NCI-H2196 treated with DMSO at 0.1 percent for 48 hours (cell line): Measurements from ENCODE around the gene P2RX5.

ENCODE experiments used
- DNase-seq: peaks from one replicate; lab custom pipeline; 2025; ENCODE audit not compliant: unreplicated experiment; lab: John Stamatoyannopoulos, UW

P2RX5 gene

GRCh38 chr17:3681565-3681964 is 14.4 kb downstream of the P2RX5 start:
- DNase-seq: no peak

GRCh38 chr17:3681057-3681456 is 14.9 kb downstream of the P2RX5 start:
- DNase-seq: no peak

GRCh38 chr17:3679531-3680126 is 16.3 kb downstream of the P2RX5 start:
- no peak for DNase-seq

- DNase-seq: no peak
Observed at GRCh38 chr17:3678821-3679530, 17.0 kb downstream of the P2RX5 start.

GRCh38 chr17:3678095-3678820 is 17.7 kb downstream of the P2RX5 start:
- no peak for DNase-seq

DNA sequence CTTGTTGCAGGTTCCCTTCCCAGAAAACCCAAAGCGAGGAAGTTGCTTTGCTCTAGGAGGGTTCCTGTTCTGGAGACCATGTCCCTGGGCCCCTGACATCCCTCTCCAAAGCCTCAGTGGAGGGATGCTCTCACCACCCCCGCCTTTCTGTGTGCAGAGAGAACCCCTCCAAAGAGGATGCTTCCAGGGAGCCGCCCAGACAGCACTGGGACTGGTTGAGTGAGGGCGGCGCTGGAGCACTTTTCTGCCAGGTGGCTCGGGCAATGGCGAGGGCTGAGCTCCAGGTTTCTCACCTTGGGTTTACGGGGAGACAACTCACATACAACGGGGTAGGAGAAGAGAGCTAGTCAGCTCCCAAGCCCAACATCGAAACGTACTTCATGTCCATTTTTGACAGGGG is 20.1 kb downstream of the P2RX5 start:
- DNase-seq: no peak

DNA sequence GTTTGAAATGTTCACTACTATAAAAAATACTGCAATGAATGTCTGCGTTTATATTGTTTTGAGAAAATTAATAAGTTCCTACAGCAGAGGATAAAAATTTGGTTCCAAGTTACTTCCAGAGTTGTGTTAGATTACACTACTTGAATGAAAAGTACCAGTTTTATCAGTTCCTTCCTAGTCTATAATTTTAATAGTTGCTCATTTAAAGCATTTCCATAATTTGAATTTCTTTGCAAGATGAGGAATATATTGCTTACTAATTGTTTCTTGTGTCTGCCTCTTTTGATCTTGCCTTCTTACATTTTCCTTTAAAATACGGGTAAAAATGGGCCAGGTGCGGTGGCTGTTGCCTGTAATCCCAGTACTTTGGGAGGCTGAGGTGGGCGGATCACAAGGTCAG is 23.4 kb downstream of the P2RX5 start:
- no peak for DNase-seq

GRCh38 chr17:3669548-3669947 is 26.4 kb downstream of the P2RX5 start:
- DNase-seq: no peak

DNA sequence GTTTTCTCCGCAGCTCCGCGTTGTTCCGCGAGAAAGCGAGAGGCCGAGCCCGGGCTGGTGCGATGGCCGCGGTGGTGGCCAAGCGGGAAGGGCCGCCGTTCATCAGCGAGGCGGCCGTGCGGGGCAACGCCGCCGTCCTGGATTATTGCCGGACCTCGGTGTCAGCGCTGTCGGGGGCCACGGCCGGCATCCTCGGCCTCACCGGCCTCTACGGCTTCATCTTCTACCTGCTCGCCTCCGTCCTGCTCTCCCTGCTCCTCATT is 26.9 kb downstream of the P2RX5 start:
- no peak for DNase-seq

DNA sequence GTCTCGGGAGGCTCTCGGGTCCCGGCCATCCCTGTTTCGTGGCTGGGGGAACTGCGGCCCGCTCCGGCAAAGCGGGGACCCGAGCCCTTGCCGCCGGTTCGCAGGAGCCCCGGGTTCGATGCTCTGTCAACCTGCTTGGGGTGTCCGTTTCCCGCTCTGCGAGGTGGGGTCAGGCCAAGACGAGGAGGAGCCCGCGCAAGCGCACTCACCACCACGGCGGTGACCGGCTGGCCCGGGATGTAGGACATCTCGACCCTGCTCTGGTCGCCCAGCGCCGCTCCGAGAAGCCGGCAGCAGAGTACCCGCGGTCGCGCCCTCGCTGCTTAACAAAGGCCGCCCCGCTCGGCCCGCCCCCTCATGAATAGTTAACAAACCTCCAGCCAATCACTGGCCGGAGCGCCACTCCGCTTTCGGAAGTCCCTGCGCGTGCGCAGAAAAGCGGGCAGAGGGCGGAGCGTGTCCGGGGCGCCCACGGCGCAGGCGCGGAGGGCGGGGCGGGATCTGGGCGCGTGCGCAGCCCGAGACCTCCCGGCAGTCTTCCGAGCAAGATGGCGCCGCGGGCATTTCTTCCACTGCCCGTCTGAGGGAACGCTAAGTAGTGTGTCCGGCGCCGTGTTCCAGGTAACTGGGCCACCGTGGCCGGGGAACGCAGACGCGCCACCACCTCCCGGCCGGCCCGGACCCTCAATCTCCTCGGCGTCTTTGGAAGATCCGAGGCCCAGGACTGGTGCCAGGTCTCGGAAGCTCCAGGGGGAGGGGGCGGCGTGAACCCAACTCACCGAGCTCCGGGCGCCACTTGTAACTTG is 27.5 kb downstream of the P2RX5 start, which contains the start of the genes EMC6 and TAX1BP3:
Gene EMC6, plus strand, starts transcription at position 534 of the 806 bp plus-strand sequence. CDS start 335 bp downstream, outside the sequence.
Gene TAX1BP3, minus strand, starts transcription at position 300 of the 806 bp plus-strand sequence. Its CDS starts 52 bp downstream, at position 248.
- DNase-seq: peak; percentile 66

DNA sequence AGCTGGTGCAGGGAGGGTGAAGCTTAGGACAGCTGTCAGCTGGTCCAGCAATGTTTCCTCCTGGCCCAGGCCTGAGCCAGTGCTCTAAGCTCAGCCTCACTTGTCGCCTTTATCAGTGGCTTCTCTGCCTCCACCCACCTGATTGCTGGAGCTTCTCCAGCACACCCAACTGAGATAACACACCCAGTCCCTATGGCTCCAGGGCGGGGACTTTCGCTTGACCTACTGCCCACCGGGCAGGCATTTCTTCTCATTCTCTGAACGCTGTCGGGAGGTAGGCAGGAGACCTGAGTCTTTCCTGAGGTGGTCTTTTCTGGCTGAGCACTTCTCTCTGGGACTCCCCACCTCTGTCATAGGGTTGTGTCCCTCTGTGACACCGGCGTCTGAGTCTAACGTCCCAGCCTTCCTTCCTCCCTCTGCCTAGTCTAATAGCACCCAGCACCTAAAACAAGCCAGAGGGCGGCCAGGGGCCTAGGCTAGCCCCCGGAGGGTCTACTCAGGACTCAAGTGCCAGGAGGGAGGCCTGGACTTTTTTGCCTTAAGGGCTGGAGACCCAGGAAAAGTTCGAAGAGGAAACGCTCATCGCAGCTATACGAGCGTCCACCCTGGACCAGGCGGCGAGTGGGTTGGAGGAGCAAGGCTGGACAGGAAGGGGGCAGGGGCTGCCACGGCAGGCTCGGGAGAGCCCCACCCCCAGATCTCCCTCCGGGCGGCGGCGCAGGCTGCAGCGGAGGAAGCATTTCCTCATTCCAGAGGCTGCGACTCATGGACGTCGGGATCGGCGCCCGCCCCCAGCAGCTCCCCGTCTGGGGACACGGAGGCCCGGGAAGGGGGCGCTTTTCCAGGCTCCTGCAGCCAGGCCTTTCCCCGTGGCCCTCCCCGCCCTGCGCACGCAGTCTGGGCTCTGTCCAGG is 28.3 kb downstream of the P2RX5 start:
- no peak for DNase-seq

DNA sequence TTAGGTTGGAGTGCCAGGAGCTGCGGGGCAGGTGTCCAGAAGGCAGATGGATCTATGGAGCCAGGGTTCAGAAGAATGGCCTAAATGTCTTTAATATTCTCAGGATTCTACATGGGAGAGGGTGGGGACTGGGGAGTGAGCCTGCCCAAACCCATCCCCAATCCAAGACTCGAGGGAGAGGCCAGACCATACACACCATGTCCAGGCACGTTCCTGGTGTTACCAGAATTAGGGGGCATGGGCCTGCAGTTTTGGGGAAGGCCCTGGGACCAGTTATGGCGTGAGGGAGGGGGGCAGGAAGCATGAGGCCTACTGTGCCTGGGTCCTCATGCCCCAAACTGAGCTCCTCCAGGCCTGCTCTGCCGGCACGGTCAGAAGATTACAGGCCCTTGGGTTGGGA is 29.4 kb downstream of the P2RX5 start:
- no peak for DNase-seq

- DNase-seq: no peak
Observed at GRCh38 chr17:3665834-3666233, 30.1 kb downstream of the P2RX5 start.

DNA sequence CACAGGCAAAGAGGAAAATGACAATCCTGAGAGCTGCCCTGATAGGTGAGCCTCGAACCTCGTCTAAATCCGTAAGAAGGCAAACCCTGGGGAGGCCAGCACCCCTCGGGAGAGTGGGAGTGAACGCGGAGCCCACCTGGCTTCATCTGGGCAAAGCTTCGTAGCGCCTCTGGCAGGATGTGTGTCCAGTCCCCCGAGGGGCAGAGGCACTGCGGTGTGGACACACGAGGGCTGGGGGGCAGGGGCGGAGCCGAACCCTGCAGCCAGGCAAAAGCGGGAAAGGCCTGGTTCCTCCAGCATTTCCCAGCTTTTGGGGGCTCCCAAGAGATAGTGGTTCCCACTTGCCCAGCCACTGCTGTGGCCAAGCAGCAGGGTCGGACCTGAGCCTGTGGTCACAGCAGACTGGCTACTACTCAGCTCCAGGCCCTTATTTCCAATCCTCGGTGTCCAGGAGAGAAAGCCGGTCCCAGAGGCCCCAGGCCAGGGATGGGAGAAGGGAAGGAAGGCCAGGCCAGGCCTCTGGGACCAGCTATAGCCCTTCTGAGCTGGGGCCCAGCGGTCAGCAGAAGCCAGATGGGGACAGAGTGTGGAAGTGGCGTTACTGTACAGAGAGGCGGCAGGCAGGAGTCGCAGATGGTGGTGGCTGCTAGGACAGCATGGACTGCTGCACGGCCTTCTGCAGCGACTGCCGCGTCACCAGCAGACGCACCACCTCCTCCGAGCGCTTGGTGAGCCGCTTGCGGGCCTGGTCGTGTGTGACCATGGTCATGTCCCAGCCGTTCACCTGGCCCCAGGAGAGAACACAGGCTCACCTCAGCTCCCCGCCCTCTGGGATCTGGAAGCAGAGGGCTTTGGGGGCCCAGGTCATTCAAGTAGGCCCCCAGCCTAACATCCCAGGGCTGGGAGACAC is 32.6 kb downstream of the P2RX5 start:
- no peak for DNase-seq

DNA sequence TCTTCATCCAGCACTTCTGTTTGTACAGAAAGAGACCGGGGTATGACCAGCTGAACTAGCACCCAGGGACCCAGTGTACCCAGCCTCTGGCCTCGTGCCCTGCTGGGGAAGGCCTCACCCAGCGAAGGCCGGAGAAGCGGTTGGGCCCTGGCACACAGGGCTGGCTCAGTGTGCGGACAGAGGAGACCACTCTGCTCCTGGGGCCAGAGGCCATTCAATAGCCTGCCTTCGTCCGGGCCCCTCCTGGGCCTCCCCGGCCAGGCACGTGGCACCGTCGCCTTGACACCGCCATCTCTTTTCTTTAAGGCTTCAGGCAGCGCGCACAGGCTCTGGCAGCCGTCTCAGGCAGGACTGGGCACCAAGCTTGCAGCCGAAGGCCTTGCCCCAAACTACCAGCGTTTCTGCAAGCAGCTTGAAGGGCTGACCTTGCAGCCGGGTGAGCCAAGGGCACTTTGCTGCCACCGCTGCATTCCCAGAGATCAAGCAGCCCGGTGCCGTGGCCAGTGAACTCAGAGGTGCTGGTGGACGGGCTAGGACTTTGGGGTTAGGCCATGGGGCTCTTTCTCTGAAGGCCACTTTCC is 35.6 kb downstream of the P2RX5 start:
- no peak for DNase-seq

DNA sequence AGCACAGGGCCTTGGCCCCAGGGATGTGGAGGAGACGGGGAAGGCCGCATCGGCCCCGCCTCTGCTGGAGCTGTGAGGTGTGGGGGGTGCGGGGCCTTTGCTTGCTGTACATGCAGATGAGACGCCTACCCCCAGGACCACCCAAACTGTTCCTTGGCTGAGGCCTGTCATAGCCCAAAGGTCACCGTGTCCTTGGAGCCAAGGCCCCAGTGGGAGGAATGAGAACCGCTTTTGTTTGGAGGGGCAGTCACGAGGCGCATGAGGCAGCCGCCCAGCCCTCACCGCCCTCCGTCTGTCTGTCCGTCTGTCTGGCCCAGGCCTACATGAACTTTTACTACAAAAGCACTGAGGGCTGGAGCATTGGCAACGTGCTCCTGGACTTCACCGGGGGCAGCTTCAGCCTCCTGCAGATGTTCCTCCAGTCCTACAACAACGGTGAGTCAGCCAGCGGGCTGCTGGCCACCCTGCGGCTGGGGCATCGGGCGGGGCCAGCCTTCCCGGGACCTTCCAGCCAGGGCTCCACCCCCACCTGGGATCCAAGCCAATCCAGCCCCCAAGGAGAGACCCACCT is 36.3 kb downstream of the P2RX5 start:
- DNase-seq: no peak

- no peak for DNase-seq
Observed at GRCh38 chr17:3658784-3659449, 37.0 kb downstream of the P2RX5 start.
